ENCODE data around the gene SETD1A. TPM values are rescaled to one million over a fixed set of nuclear protein-coding genes. Genes with fewer than 3 reads are reported as not detected.

SETD1A gene
- total and polyA plus RNA-seq, 2 of the 8 experiments (the other 6 are each of a cell fraction or from before 2014, with no cell fraction given) = 4.8 to 29.0 TPM

GRCh38 chr16:30922420-30922959, 35.1 kb upstream of the SETD1A start:
- Histone ChIP-seq H3K4me3 (ENCODE audit: extremely low read depth in 1 of 4, insufficient read depth in 2 of 4, low read depth in 3 of 4, low read length in 4 of 4) (peak overlapping the region; percentile 54 to 88 (median 84)), H3K14ac (ENCODE audit: insufficient read length) (no peak overlapping the region), H3K27me3 (replicated peaks in 1 of 4; ENCODE audit: control insufficient read depth in 3 of 4, extremely low read depth in 1 of 4, insufficient read depth in 3 of 4, low read length in 3 of 4) (no peaks in the 10 kb centered on the region), H3K36me3 (ENCODE audit: control insufficient read depth in 2 of 4, insufficient read depth in 4 of 4, low read length in 3 of 4) (peaks cover 0 to 2% (median 0%) of the 10 kb centered on the region in 4 experiments; a peak in 2 of 8 replicates), H3K4ac (replicated peaks; ENCODE audit: insufficient read length, low read depth, low read length) (no peak overlapping the region), H3K9ac (replicated peaks in 1 of 4; ENCODE audit: extremely low read depth in 1 of 4, low read depth in 3 of 4, low read length in 3 of 4) (peak overlapping the region; percentile 37 to 94 (median 85)), H3K27ac (ENCODE audit: low read depth, low read length) (peak overlapping the region; percentile 98), H3K56ac (replicated peaks; ENCODE audit: insufficient read length, low read depth, low read length) (peak overlapping the region; percentile 70), H3K9me3 (ENCODE audit: insufficient read depth in 2 of 2, low read depth in 1 of 2, low read length in 1 of 2) (no peaks in the 10 kb centered on the region), H2BK20ac (ENCODE audit: low read length) (no peak overlapping the region), H2BK120ac (replicated peaks; ENCODE audit: low read depth, low read length) (no peak overlapping the region), H2AFZ (ENCODE audit: low read length) (peak overlapping the region; percentile 83), H2BK5ac (ENCODE audit: low read depth, low read length) (peak overlapping the region; percentile 99), H3K23ac (ENCODE audit: insufficient read length) (no peak overlapping the region), H2AK5ac (ENCODE audit: low read depth, low read length) (no peak overlapping the region), H4K20me1 (replicated peaks in 1 of 2; ENCODE audit: control insufficient read depth in 1 of 2, insufficient read depth in 2 of 2, low read length in 2 of 2) (peaks cover 2 to 3% of the 10 kb centered on the region in 2 experiments), H4K8ac (ENCODE audit: extremely low read depth, insufficient read depth, low read length) (peak overlapping the region; percentile 98), H4K5ac (ENCODE audit: insufficient read length, low read depth, low read length) (peak overlapping the region; percentile 41), H3K79me1 (ENCODE audit: low read depth, low read length) (peaks cover 4% of the 10 kb centered on the region), H3K4me2 (ENCODE audit: insufficient read depth in 1 of 2, low read depth in 2 of 2, low read length in 2 of 2) (peak overlapping the region; percentile 55 to 91), H4K91ac (replicated peaks; ENCODE audit: insufficient read length, low read length) (peak overlapping the region; percentile 96), H3K23me2 (ENCODE audit: low read depth, low read length) (peaks cover 8% of the 10 kb centered on the region; the same call in 1 of the 2 replicates), H3K4me1 (replicated peaks in 1 of 4; ENCODE audit: control insufficient read depth in 3 of 4, insufficient read depth in 4 of 4, low read length in 3 of 4) (peaks cover 0 to 9% (median 2%) of the 10 kb centered on the region in 4 experiments; a peak in 4 of 7 replicates), H2BK15ac (ENCODE audit: low read length) (no peak overlapping the region), H3K18ac (ENCODE audit: extremely low read depth, low read length) (peak overlapping the region; percentile 85; the same call in 1 of the 2 replicates), H2BK12ac (ENCODE audit: low read depth, low read length) (peak overlapping the region; percentile 97; the same call in 1 of the 2 replicates), H3K79me2 (ENCODE audit: control insufficient read depth in 1 of 2, insufficient read depth in 2 of 2, low read length in 2 of 2) (peaks cover 0 to 10% of the 10 kb centered on the region in 2 experiments; a peak in 2 of 4 replicates)
- CTCF ChIA-PET (ENCODE audit: partially characterized antibody) = interaction anchor here (0.8 kb wide), 1 partner anchor 77 kb away, joined by 4 read pairs; no protein-coding TSS in a partner anchor
- no peak for FAIRE-seq
- POLR2A ChIA-PET (ENCODE audit: partially characterized antibody) = interaction anchor here (0.7 to 1.6 kb wide), 8 partner anchors 13 to 148 kb away, joined by 3 to 4 read pairs (median 3); no protein-coding TSS in a partner anchor
- 1% methylated on average over 42 of the region's 42 CpGs; no CpG with 5 or more reads in 1 of the 2 experiments for WGBS, 2 experiments (ENCODE audit: extremely low coverage in 1 of 2, insufficient coverage in 1 of 2, insufficient read length in 1 of 2, insufficient replicate concordance in 2 of 2, low coverage in 1 of 2, low lambda C conversion rate in 2 of 2, missing lambda C conversion rate in 1 of 2)
- peak; percentile 98 to 100 for DNase-seq (ENCODE audit: low read depth in 1 of 2, low spot score in 2 of 2)
- TF ChIP-seq TAF7 (optimal IDR thresholded peaks at IDR 0.05; ENCODE audit: borderline replicate concordance, low read depth, low read length) (no peak), SP1 (IDR thresholded peaks at IDR 0.05; ENCODE audit: low read depth, low read length) (peak; percentile 47; the same call in 1 of the 2 replicates), ATF2 (IDR thresholded peaks at IDR 0.05; ENCODE audit: low read length) (no peak), SIX5 (IDR thresholded peaks at IDR 0.05; ENCODE audit: low read depth, low read length) (peak; percentile 97), TAF1 (IDR thresholded peaks at IDR 0.05; ENCODE audit: low read depth, low read length) (0 out of 2 replicates have a peak, but pooled peaks have one; percentile 19), YY1 (IDR thresholded peaks at IDR 0.05; ENCODE audit: low read depth, low read length) (peak; percentile 98), SRF (IDR thresholded peaks at IDR 0.05; ENCODE audit: low read depth, low read length) (peak; percentile 66), CHD2 (IDR thresholded peaks at IDR 0.05; ENCODE audit: low read length) (peak; percentile 87), CBX8 (IDR thresholded peaks at IDR 0.05; ENCODE audit: borderline replicate concordance, low read depth, low read length) (no peak), SIN3A (conservative IDR thresholded peaks at IDR 0.05 in 1 of 2, IDR thresholded peaks at IDR 0.05 in 1 of 2; ENCODE audit: low read depth in 1 of 2, low read length in 2 of 2) (peak in 1 of 2 experiments; percentile 1; a peak in 1 of 4 replicates)

Measured in H1 (cell line).